ENCODE results near the gene SLC16A6.

DNA sequence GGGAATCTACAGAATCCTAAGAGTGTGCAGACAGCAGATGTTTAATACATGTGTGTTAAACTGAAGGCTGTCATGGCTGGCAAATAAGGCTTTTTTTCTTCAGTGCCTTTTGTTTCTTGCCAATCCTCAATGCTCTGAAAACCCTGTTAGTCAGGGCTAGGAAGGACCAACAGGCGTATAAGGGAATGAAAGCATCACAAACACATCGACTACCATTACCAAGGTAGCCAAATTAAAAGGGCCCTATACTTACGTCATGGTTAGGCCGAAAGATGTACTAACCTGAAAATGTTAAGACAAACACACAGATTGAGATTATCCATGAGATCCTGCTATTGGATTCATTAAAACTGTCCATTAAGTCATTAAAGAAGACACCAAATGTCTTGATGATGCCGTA, 13.1 kb downstream of the SLC16A6 start:
- TF ChIP-seq, protein P1, sequence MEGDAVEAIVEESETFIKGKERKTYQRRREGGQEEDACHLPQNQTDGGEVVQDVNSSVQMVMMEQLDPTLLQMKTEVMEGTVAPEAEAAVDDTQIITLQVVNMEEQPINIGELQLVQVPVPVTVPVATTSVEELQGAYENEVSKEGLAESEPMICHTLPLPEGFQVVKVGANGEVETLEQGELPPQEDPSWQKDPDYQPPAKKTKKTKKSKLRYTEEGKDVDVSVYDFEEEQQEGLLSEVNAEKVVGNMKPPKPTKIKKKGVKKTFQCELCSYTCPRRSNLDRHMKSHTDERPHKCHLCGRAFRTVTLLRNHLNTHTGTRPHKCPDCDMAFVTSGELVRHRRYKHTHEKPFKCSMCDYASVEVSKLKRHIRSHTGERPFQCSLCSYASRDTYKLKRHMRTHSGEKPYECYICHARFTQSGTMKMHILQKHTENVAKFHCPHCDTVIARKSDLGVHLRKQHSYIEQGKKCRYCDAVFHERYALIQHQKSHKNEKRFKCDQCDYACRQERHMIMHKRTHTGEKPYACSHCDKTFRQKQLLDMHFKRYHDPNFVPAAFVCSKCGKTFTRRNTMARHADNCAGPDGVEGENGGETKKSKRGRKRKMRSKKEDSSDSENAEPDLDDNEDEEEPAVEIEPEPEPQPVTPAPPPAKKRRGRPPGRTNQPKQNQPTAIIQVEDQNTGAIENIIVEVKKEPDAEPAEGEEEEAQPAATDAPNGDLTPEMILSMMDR (conservative IDR thresholded peaks at IDR 0.05 in 1 of 2, IDR thresholded peaks at IDR 0.05 in 1 of 2; ENCODE audit: extremely low read depth in 1 of 2, insufficient read depth in 1 of 2, low read depth in 1 of 2, low read length in 2 of 2) = no peak
- no peak for TF ChIP-seq EZH2 (IDR thresholded peaks at IDR 0.05; ENCODE audit: borderline replicate concordance, low read length)
